Ovary (tissue), 3 donors: Measurements from ENCODE around the gene NMT2.

ENCODE experiments used
- CTCF ChIP-seq, 3 donors: fragments of 450-650 bp in 2 of 3; fragments of 200-600 bp in 1 of 3; IDR thresholded peaks; one replicate each; pipeline versions ENCODE4 v1.5.1 to v1.8.0; 2016 to 2022; ENCODE audit warnings: antibody characterized with exemption in 3 of 3, mild to moderate bottlenecking in 1 of 3
- EP300 ChIP-seq: sonication (generic); formaldehyde crosslinking; IDR thresholded peaks from one replicate; pipeline ENCODE4 v1.6.1; 2017; ENCODE audit warnings: antibody characterized with exemption
- POLR2A ChIP-seq: fragments of 450-650 bp; IDR thresholded peaks from one replicate; pipeline ENCODE4 v1.6.1; 2017; ENCODE audit warnings: antibody characterized with exemption, mild to moderate bottlenecking, moderate library complexity
- donor health status: DM: no; HTN: no; CAD: no.

DNA sequence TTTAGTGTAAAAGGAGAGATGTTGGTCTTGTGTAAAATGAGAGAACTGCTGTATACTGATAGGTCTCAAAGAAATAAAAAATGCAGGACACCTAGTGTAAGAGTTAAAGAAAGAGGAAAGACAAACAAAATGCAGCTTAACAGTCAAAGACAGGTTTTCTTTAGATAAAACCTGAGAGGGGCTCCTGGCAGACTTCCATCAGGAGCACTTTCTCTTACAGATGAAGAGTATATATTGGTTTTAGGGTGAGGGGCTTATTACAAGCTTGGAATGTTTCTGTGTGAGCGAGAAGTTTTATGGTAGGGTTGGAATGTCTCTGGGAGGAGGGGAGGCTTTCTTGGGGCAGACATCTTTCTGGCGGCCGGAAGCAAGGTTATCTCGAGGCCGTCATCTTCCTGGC is 96.1 kb downstream of the NMT2 start:
- TF ChIP-seq EP300 (no peak), CTCF (IDR thresholded peaks at IDR 0.05) (no peak), POLR2A (no peak)
